HG02798 (cell line): ENCODE data around the gene KCNQ1.
"Not testable (repeated sequence)": the region's sequence is repeated elsewhere in the genome, so short reads cannot be mapped to it uniquely, and the experiment has no call there.

Experiments used
- ATAC-seq: cut with Tn5 transposase; IDR thresholded peaks from one replicate; pipeline ENCODE4 v1.9.1; 2021; ENCODE audit warnings: mild to moderate bottlenecking; ENCODE audit not compliant: unreplicated experiment, poor library complexity

Gene KCNQ1

DNA sequence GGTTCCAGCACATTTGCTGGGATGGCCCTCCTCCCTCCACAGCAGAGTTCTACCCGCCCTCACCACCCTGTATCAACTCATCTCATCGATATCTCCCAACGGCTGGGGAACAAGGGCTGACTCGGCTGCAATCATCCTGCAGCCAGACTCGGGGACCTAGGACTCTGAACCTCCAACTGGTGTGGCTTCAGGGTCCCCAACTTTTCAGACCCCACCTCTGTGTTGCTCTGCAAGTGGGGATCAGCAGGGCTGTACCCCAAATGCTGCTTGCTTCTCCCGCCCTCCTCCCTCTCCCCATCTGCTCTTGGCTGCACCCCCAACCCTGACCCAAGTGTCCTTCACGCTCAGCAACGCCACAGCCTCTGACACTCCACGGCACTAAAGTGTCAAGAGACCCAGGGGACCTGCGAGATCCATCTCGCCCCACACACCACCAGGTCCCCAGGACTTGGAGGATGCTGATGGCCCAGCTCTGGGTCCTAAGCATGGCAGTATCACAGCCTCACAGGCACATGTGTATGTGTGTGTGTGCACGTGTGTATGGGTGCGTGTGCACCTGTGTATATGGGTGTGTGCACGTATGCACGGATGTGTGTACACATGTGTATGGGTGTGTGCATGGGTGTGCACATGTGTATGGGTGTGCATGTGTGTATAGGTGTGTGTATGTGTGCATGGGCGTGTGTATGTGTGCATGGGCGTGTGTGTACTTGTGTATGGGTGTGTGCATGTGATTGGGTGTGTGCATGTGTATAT is 26.4 kb downstream of the KCNQ1 start:
- ATAC-seq, result no peak

DNA sequence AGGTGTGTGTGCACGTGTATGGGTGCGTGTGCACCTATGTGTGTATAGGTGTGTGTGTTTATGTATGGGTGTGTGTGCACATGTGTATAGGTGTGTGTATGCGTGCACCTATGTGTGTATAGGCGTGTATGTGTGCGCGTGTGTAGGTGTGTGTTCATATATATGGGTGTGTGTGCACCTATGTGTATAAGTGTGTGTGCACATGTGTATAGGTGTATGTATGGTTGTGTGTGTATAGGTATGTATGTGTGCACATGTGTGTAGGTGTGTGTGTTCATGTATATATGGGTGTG is 26.9 kb downstream of the KCNQ1 start:
- ATAC-seq, result no peak

DNA sequence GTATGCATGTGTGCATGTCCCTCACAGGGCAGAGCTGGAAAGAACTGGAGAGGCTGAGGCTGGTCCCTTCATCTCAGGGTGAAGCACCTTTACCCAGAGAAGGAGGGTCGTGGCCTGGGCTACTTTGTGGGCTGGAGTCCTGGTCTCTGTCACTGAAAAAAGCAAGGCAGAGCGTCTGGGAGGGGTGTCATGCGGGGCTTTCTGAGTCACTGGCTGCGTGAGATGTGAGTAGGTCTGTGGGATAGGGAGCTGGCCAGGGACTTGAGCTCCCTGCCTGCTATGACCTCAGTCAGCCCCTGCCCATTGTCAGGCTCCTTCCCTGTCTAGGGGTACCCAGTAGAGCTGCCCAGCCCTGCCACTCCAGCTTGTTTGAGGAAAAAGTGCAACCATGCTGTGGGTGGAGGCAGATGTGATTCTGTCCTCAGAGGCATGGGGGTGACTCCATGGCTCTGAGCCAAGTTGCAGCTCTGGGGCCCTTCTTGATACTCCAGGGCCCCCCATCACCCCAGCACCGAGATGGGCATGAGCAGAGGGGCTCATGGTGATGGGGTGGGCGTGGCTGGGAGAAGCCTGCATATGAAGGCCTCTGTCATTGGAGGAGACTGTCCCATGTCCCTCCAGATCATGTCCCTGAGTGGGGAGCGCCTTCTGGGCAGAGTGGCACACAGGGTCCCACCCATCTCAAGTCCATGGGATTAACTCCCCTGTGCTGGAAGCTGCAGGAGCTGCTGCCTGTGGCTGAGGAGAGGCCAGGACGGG is 27.8 kb downstream of the KCNQ1 start:
- ATAC-seq, result no peak

- no peak for ATAC-seq
Measured at GRCh38 chr11:2473361-2474058, 28.7 kb downstream of the KCNQ1 start.

GRCh38 chr11:2474059-2474901 is 29.5 kb downstream of the KCNQ1 start:
- no peak for ATAC-seq

- no peak for ATAC-seq
Measured at GRCh38 chr11:2475136-2475918, 30.5 kb downstream of the KCNQ1 start.

DNA sequence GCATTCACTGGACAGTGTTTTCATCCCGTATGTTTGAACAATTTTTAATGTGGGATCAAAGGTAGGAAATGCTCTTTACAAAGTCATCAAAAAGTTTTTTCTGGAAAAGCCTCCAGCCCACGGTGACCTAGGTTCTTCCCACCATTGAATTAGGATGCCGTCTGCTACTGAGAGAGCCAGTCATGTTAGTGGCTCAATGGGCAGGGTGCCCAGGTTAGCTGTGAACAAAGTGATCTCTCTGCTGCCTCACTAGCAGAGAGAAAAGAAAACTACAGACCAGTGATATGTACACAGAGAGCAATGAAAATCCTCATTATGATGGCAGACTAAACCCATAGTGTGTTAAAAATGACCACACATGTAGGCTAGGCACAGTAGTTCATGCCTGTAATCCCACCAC is 32.4 kb downstream of the KCNQ1 start:
- no peak for ATAC-seq

DNA sequence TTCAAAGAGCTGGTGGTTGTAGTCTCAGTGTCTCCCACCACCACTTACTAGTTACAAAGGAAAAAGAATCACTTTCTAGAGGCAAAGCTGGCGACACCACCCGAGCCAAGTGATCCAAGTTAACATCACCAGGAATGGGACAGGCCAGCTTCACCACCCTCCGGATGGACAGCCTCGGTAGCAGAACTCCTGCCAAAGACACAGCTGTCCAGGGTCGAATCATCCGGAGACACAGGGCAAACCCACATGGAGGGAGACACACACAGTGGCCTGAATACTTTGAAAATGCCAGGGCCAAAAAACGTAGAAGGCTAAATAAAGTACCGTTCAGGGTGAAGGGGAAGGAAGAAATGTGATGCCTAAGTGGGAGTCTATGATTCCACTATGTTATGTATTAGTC is 33.1 kb downstream of the KCNQ1 start:
- ATAC-seq, result no peak

- not testable (repeated sequence) for ATAC-seq
Measured at GRCh38 chr11:2480067-2480873, 35.5 kb downstream of the KCNQ1 start.

DNA sequence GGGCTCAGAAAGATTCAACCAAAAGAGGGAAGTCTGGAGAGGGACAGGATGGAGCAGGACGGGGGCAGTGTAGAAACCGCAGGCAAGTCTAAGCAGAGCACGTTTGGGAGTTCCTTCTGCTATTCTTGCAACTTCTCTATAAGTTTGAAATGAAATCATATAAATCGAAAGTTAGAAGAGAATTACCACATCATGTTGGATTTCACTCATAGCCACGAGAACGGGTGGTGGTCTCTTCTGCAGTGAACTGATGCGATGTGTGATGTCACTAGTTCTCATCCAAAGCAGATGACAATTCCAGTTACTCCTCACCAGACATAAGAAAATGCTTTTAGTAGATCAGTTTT is 36.0 kb downstream of the KCNQ1 start:
- ATAC-seq, result no peak

- ATAC-seq, result no peak
Measured at GRCh38 chr11:2481253-2481652, 36.4 kb downstream of the KCNQ1 start.

DNA sequence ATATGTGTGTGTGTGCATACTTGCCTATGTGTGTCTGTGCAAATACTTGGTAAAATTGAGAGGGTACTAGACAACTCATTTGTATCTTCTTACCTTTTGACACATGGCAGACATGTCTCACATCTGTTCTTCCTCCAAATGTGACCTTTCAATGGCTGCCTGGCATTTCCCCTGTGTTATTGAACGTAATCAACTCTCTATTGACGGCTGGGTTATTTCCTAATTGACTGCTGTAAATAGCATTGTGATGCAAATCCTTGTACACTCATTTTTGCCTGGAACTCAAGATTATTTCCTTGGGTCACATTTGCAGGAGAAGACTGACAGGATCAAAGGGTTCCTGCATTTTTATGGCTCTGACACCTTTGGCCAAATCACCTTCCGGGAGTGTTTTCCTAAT is 37.4 kb downstream of the KCNQ1 start:
- no peak for ATAC-seq

DNA sequence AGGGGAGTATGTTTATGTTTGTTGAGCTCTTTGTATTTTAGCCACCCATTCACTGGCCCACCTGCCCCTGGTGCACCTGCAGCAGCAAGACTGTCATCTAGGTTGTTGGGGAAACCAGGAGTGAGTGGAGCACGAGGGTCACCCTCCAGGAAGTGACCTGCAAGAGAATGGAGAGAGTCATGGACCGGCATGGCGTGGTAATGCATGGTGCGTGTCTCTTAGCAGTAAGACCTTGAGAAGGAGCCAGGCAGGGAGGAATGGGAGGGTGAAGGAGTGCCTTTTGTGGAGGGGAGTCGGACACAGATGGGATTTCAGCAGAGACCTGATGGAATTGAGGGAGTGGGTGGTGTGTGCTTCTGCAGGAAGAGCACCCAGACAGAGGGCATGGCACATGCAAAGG is 37.9 kb downstream of the KCNQ1 start:
- no peak for ATAC-seq

GRCh38 chr11:2483426-2483825 is 38.6 kb downstream of the KCNQ1 start:
- no peak for ATAC-seq

DNA sequence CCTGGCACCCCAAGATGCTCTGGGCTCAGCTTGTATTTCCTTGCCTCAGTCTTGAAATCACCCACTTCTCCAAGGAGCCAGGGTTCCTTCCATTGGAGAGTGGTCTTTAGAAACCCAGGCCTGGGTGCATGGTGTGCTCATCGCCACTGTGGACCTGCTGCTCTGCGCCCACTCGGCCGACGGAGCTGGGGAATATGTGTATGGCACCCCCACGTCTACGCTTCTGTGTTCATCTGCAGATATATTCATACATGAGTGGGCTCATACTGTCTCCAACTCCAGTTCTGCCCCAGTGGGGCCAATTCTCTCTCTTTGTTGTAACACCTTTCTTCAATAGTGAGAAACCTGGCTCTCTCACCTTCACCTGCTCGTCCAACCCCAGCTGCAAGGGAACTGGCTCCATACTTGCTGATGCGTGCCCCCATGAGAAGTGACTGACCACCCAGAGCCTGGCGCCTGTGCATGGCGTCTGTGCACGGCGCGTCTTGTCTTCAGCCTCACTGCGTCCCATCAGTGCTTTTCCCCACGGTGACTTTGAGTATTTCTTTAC is 39.8 kb downstream of the KCNQ1 start:
- no peak for ATAC-seq

- ATAC-seq, result no peak
Measured at GRCh38 chr11:2488004-2488403, 43.2 kb downstream of the KCNQ1 start.

DNA sequence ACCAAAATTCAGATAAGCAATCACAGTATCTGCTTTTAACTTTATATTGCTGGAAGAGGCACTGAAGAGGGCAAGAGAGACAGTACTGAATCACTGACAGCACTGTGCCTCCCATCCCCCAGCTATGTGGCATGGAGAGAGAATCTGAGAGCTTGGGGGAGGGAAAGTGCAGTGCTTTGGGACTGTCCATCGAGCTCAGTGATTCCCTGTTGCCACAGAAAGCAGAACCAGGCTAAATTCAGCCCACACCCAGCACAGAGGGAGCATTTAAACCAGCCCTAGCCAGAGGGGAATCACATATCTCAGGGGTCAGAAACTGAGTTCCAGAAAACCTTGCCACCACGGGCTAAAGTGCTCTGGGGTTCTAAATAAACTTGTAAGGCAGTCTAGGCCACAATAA is 44.3 kb downstream of the KCNQ1 start:
- no peak for ATAC-seq

- ATAC-seq, result not testable (repeated sequence)
Measured at GRCh38 chr11:2497951-2498350, 53.1 kb downstream of the KCNQ1 start.

GRCh38 chr11:2498750-2499149 is 53.9 kb downstream of the KCNQ1 start:
- ATAC-seq, result no peak
